Activated CD8-positive, alpha-beta T cell treated with anti-CD3 and anti-CD28 coated beads for 36 hours (primary cell): ENCODE measurements around the gene CALCOCO1. TPM values are rescaled to one million over a fixed set of nuclear protein-coding genes. Genes with fewer than 3 reads are reported as not detected.
A peak's percentile ranks its signal among the peaks of the same experiment; 100 is the strongest.

Source experiments
- ATAC-seq: fragments of 200-7000 bp; cut with Tn5 transposase; one replicate; pipeline ENCODE4 v1.10.0; 2021; ENCODE audit warnings: mild to moderate bottlenecking, moderate library complexity
- CTCF ChIA-PET: fragments of 350-600 bp; sonication (Branson Sonifier 250); formaldehyde crosslinking; loops from one replicate; lab custom pipeline; 2021; ENCODE audit warnings: antibody characterized with exemption; lab: Charles Lee
- POLR2A ChIA-PET: fragments of 350-600 bp; sonication (Branson Sonifier 250); formaldehyde crosslinking; loops from one replicate; lab custom pipeline; 2021; ENCODE audit warnings: antibody characterized with exemption; lab: Charles Lee
- DNase-seq: peaks from one replicate; pipeline ENCODE4 v3.0.0-alpha.2; 2020
- H3K27ac Mint-ChIP-seq: one replicate; pipeline ENCODE4 v1.8.0; 2021; ENCODE audit warnings: mild to moderate bottlenecking, mixed read lengths
- H3K27me3 Mint-ChIP-seq: one replicate; pipeline ENCODE4 v1.8.0; 2021; ENCODE audit warnings: mixed read lengths
- H3K36me3 Mint-ChIP-seq: one replicate; pipeline ENCODE4 v1.8.0; 2021; ENCODE audit warnings: low read depth, mixed read lengths
- H3K4me1 Mint-ChIP-seq: one replicate; pipeline ENCODE4 v1.8.0; 2021; ENCODE audit warnings: low read depth, mixed read lengths
- H3K4me3 Mint-ChIP-seq: one replicate; pipeline ENCODE4 v1.8.0; 2021; ENCODE audit warnings: mild to moderate bottlenecking, moderate library complexity, mixed read lengths
- H3K9me3 Mint-ChIP-seq: one replicate; pipeline ENCODE4 v1.8.0; 2021; ENCODE audit warnings: mixed read lengths
- CTCF ChIP-seq: fragments of 200-600 bp; IDR thresholded peaks from one replicate; pipeline ENCODE4 v1.8.0; 2022; ENCODE audit warnings: antibody characterized with exemption, mild to moderate bottlenecking
- intact Hi-C: fragments of 100-400 bp; cut with micrococcal nuclease; formaldehyde crosslinking; loops from one replicate; pipeline ENCODE4 v1.10.0; 2022
- total RNA-seq, 2 experiments: library from RNA; stranded (reverse); gene quantifications; one replicate each; pipeline ENCODE4 v1.2.3, GENCODE V29; 2021

CALCOCO1 gene
- total RNA-seq, 2 experiments from 2014 or later: 15.5 to 16.2 TPM

GRCh38 chr12:53733807-53734200 is 6.6 kb upstream of the CALCOCO1 start:
- peaks cover 8% of the 10 kb centered on the region for H3K4me1 Mint-ChIP-seq
- CTCF ChIA-PET: interaction anchor here (0.6 to 17.5 kb wide), 4 partner anchors 10 to 479 kb away, joined by 3 to 418 read pairs (median 16); no protein-coding TSS in a partner anchor
- DNase-seq (no peak), ATAC-seq (no peak)
- no peak overlapping the region for H3K27ac Mint-ChIP-seq
- H3K27me3 Mint-ChIP-seq: peaks cover 21% of the 10 kb centered on the region
- POLR2A ChIA-PET: interaction anchor here (0.9 kb wide), 1 partner anchor 244 kb away, joined by 3 read pairs; no protein-coding TSS in a partner anchor
- intact Hi-C loops: no loop called here
- H3K36me3 Mint-ChIP-seq: no peaks in the 10 kb centered on the region
- no peak for TF ChIP-seq CTCF
- H3K4me3 Mint-ChIP-seq: no peak overlapping the region
- no peaks in the 10 kb centered on the region for H3K9me3 Mint-ChIP-seq

GRCh38 chr12:53733051-53733806 is 6.0 kb upstream of the CALCOCO1 start:
- H3K36me3 Mint-ChIP-seq: no peaks in the 10 kb centered on the region
- H3K27ac Mint-ChIP-seq: no peak overlapping the region
- H3K27me3 Mint-ChIP-seq: peaks cover 19% of the 10 kb centered on the region
- H3K9me3 Mint-ChIP-seq: no peaks in the 10 kb centered on the region
- TF ChIP-seq CTCF: no peak
- ATAC-seq (no peak), DNase-seq (no peak)
- intact Hi-C loops: no loop called here
- peaks cover 10% of the 10 kb centered on the region for H3K4me1 Mint-ChIP-seq
- ChIA-PET POLR2A (interaction anchor here (0.5 to 0.9 kb wide), 2 partner anchors 17 to 244 kb away, joined by 3 read pairs; no protein-coding TSS in a partner anchor), CTCF (interaction anchor here (0.9 to 17.5 kb wide), 5 partner anchors 11 to 33 kb away, joined by 3 to 418 read pairs (median 5); no protein-coding TSS in a partner anchor)
- H3K4me3 Mint-ChIP-seq: no peak overlapping the region

GRCh38 chr12:53729644-53730043 is 2.4 kb upstream of the CALCOCO1 start:
- intact Hi-C loops: no loop called here

GRCh38 chr12:53728206-53728605 is 954 bp upstream of the CALCOCO1 start:
- ATAC-seq: no peak
- peak overlapping the region; percentile 95 for H3K27ac Mint-ChIP-seq
- H3K4me1 Mint-ChIP-seq: peaks cover 28% of the 10 kb centered on the region
- H3K9me3 Mint-ChIP-seq: no peaks in the 10 kb centered on the region
- intact Hi-C loops: no loop called here
- peak overlapping the region; percentile 87 for H3K4me3 Mint-ChIP-seq
- TF ChIP-seq CTCF: no peak
- no peak for DNase-seq
- H3K36me3 Mint-ChIP-seq: no peaks in the 10 kb centered on the region
- POLR2A ChIA-PET: interaction anchor here (0.7 to 4.8 kb wide), 7 partner anchors 10 to 54 kb away, joined by 3 to 40 read pairs (median 4); no protein-coding TSS in a partner anchor
- no peaks in the 10 kb centered on the region for H3K27me3 Mint-ChIP-seq
- CTCF ChIA-PET: interaction anchor here (1.0 to 17.5 kb wide), 8 partner anchors 9 to 185 kb away, joined by 3 to 418 read pairs (median 5); partner anchors contain the start of gene ATP5MC2

More at GRCh38 chr12:53729644-53730043, 2.4 kb upstream of the CALCOCO1 start:
- Mint-ChIP-seq H3K9me3 (no peaks in the 10 kb centered on the region), H3K27me3 (no peaks in the 10 kb centered on the region), H3K4me3 (no peak overlapping the region), H3K36me3 (no peaks in the 10 kb centered on the region), H3K4me1 (peaks cover 32% of the 10 kb centered on the region), H3K27ac (no peak overlapping the region)
- POLR2A ChIA-PET: interaction anchor here (4.8 kb wide), 1 partner anchor 8 kb away, joined by 40 read pairs; no protein-coding TSS in a partner anchor
- DNase-seq (no peak), ATAC-seq (no peak)
- CTCF ChIA-PET: interaction anchor here (1.1 to 17.5 kb wide), 4 partner anchors 9 to 27 kb away, joined by 4 to 418 read pairs (median 16); no protein-coding TSS in a partner anchor
- TF ChIP-seq CTCF: no peak
